Hippocampal formation (tissue), 2 donors: ENCODE data around the gene HIVEP3.

Experiments
- DNase-seq, 2 donors: peaks; one replicate each; lab custom pipeline; 2025; lab: John Stamatoyannopoulos, UW

HIVEP3 gene

GRCh38 chr1:41632781-41633575 lies 285.7 kb downstream of the HIVEP3 start:
- no peak for DNase-seq

GRCh38 chr1:41631971-41632370 lies 286.8 kb downstream of the HIVEP3 start:
- DNase-seq, result no peak

GRCh38 chr1:41631154-41631553 lies 287.6 kb downstream of the HIVEP3 start:
- DNase-seq, result no peak

- no peak for DNase-seq
Observed at GRCh38 chr1:41629571-41629970, 289.2 kb downstream of the HIVEP3 start.

DNA sequence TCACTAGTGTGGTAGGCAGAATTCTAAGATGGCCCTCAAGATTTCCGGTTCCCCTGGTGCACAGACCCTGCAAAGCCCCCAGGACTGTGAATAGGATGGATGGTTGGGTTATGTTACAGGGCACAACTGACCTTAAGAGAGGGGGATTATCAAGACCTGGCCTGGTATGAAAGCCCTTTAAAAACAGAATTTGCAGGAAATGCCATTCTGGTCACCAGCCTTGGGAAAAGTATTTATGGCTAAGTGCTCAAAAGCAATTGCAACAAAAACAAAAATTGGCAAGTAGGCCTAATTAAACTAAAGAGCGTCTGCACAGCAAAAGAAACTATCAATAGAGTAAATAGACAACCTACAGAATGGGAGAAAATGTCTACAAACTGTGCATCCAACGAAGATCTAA lies 289.6 kb downstream of the HIVEP3 start:
- DNase-seq, result no peak

GRCh38 chr1:41627491-41628280 lies 291.0 kb downstream of the HIVEP3 start:
- no peak for DNase-seq

DNA sequence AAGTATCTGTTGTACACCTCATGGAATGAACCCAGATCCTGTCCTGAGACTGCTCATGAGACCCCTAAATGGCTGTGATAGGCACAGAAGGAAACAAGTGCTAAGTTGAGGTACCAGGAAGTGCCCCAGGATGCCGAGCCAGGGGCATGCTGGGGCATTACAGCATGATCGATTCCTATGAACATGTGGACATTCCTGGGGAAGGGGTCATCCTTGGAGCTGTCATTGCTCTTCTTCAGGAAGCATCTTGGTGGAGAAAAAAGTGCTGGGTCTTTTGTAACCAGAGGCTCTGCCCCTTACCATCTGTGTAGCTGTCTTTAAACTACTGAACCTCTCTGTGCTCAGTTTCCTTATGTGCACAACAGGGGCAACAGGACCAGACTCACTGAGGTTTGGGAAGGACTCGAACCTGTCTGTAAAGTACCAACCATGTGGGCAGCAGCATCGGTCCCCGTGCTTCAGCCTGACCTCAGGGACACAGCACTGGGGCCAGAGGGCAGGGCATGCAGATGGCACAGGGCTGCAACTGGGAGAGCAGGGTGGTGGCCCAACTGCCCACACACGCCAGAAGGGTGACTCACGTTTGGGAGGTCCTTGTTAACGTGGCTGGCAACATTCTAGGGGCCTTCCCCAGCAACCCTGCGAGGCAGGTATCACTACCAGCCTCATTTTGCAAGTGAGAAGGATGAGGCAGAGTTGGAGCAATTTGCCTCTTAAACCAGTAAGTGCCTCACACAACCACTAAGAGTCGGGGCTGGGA lies 291.9 kb downstream of the HIVEP3 start:
- no peak for DNase-seq

GRCh38 chr1:41626146-41626545 lies 292.6 kb downstream of the HIVEP3 start:
- DNase-seq, result no peak

- DNase-seq, result no peak
Observed at GRCh38 chr1:41623736-41624135, 295.0 kb downstream of the HIVEP3 start.

DNA sequence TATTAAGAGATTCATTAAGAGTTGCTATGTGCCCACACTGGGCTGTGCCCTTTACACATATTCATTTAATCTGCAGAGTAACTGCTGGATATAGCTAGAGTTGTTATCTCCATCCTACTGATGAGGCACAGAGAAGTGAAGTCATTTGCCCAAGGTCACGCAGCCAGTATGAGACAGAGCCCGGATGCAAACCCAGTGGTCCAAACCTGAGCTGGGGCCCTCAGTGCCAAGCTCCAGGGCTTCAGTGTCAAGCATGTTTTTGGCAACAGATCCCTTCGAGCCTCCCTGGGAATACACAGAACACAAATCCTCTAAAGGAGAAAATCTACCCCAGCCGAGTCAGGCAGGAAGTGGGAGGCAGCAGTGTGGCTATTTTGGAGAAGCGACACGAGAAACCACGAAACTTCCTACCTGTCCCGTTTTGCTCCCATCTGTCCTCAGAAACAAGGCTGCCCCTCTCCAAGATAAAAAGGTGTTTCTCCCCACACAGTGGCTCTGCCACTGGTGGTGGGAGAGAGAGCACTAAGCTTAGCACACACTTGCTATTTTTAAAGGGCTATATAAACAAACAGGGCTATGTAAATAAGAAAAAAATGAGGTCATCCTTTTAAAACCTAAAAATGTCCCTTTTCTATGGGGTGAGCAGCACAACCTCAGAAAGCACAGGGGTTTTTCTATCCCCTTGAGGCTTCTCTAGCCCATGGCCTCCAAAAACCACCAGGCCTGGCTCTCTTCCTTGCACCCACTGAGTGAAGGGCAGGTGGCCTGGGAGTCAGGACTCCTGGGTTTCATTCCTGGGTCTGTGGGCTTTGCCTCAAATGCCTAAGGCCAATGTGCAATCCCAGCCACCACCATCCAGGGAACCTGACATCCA lies 295.6 kb downstream of the HIVEP3 start:
- DNase-seq, result no peak

- DNase-seq, result no peak
Observed at GRCh38 chr1:41622402-41622801, 296.3 kb downstream of the HIVEP3 start.

DNA sequence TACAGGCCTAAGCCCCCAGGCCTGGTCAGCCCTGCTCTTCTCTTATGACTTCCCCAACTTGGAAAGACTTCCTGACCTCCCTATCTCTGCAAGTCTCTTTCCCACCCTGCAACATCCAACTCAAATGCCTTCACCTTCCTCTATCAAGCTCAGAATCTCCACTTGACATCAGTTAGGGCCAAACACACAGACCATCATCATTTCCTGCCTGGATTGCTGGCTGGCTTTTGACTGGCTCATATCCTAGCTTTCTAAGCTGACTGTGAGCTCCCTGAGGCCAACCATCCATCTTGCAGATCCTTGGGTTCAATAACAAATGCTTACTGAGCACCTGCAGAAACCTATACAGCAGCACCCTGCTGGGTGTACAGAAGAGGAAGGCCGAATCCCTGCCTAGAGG lies 296.9 kb downstream of the HIVEP3 start:
- DNase-seq, result no peak

DNA sequence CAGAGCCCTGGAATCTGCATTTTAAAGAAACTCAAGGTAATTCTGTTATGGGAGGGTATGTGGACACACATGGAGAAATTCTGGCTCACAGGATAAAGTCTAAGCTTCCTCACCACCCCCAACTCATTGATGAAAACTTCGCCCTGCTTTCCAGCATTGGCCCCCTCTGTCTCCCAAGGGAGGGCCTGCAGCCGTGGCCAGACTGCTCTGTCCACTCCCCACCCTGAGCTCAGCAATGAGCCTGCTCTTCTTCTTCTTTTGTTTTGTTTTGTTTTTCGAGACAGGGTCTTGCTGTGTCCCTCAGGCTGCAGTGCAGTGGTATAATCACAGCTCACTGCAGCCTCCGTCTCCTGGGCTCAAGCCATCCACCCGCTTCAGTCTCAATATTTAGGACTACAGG lies 297.5 kb downstream of the HIVEP3 start:
- DNase-seq, result no peak

- no peak for DNase-seq
Observed at GRCh38 chr1:41620365-41621169, 298.2 kb downstream of the HIVEP3 start.

- DNase-seq, result no peak
Observed at GRCh38 chr1:41619511-41620364, 299.0 kb downstream of the HIVEP3 start.

- no peak for DNase-seq
Observed at GRCh38 chr1:41618871-41619270, 299.9 kb downstream of the HIVEP3 start.

GRCh38 chr1:41618066-41618825 lies 300.5 kb downstream of the HIVEP3 start:
- DNase-seq, result peak; percentile 89 to 93

DNA sequence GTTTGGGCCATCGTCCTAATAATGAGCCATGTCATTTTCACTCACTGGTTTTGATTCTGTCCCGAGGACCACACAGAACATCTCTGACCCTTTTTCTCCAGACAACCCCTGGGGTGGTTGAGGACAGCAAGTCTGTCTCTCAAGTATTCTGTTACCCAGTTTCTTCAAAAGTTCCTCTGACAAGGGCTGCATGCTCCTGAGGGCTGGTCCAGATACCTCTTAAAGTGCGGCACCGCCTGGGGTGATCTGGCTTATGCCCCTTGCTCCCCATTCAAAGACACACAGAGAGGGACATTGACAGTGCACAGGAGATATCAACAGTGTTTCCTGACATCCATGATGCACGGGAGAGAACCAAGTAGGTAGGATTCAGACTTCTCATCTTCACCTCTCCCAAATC lies 301.4 kb downstream of the HIVEP3 start:
- DNase-seq, result no peak

GRCh38 chr1:41616563-41616962 lies 302.2 kb downstream of the HIVEP3 start:
- no peak for DNase-seq
